Activated effector memory CD4-positive, alpha-beta T cell treated with Interleukin-2 at 50 U/mL for 16 hours (primary cell): ENCODE data around the gene MRM3.
"Not testable (repeated sequence)": the region's sequence is repeated elsewhere in the genome, so short reads cannot be mapped to it uniquely, and the experiment has no call there.

Source experiments
- DNase-seq: peaks from one replicate; pipeline ENCODE4 v3.0.0-alpha.2; 2020

Gene MRM3

GRCh38 chr17:755319-755961 is 26.7 kb upstream of the MRM3 start:
- DNase-seq: not testable (repeated sequence)

GRCh38 chr17:756010-756567 is 26.1 kb upstream of the MRM3 start:
- DNase-seq: not testable (repeated sequence)

DNA sequence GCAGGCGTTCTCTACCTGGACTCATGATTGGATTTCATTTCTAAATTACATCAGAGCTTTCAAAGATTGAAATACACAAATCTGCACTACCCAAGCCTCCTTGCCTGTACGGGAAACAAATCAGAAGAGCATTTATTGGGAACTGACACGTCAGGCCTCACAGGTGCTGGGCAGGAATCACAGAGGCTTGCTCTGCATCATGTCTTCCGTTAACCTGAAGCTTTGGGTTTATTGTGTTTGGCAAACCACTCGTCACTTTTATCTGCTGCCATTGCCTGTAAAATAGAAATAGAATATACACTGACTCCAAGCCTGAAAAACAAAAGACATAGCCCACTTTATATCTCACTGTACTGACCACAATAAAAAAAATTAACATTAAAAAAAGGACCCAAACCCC is 22.2 kb upstream of the MRM3 start:
- DNase-seq: no peak

GRCh38 chr17:760371-760770 is 21.8 kb upstream of the MRM3 start:
- no peak for DNase-seq

DNA sequence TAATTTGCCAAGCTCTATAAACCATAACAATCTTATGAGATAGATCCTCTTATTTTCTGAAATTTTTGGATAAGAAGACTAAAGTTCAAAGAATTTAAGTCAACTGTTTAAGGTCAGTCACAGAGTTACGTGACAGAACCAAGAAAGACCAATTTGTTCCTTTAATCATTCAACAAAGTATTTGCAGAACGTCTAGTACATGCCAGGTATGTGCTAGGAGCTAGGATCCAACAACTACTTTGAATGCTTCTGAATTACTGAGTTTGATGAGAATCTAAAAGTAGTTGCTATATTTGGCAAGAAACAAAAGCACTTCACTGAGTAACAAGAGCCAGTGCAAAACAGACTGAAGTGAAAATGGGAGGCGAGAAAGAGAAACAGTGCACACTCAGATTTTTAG is 15.1 kb upstream of the MRM3 start:
- no peak for DNase-seq

DNA sequence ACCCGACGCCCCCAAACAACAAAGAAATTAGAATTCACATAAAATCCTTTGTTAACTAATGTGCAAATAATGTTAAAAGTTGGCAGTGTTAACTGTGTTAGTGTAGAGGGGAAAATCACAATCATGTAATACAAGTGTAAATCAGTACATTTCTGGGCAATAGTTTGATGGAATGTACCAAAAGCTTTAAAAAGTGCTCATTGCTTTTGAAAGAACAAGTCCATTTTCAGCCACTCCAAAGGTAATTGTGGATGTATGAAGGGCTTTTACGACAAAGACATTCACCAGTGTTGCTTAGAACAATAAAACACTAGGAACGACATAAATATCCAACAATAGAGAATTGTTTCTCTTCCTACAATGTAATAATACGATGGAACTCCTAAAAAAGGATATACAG is 9.1 kb upstream of the MRM3 start:
- DNase-seq: no peak

DNA sequence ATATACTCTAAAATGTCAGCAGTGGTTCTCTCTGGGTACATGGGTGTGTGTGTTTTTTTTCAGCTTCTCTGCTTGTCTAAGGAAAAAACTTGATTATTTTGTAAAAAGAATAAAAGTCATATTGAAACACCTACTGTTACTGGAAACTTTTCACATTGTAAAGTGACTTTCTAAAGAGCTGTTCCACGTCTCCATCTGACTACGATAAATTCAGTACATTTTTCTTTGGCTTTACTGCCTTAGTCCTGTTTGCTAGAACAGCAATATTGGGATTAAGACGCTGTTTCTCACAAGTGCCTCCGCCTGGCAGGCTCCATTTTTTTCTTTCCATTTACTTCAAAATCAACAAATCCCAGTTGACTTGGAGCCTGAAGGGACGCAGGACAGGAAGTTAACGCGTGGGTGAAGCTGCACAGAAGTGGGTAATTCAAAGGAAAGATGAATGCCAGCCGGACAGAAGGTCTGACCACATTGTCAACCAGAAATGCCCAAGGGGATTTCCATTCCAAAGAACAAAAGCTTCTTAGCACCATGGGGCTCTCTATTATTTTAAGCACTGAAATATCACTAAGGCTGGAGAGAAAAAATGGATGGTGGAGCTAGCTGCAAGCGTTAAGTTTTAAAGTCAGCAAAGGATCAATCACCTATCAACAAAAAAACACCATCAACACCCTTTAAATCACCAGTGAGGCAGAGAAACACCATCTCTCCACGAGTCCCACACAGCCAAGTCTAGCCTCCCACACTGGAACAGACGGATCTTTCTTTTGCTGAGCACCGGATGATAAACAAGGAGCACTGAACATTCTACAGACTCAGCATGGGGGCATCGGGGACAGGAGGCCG is 8.5 kb upstream of the MRM3 start:
- no peak for DNase-seq

GRCh38 chr17:774313-774584 is 7.9 kb upstream of the MRM3 start:
- DNase-seq: no peak

DNA sequence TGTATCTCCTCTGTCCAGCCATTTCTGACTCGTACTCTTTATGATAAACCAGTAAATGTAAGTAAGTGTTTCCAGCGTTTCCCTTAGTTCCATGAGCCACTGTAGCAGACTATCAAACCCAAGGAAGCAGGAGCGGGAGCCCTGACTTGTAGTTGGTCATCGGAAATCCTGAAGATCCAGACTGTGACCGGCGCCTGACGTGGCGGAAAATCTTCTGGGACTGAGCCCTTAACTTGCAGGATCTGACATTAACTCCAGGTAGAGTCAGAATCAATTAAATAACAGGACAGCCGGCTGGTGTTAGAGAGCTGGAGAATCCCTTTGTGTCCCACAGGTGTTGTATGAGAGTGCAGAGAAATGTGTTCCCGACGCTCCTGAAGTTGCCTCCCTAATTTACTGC is 4.1 kb upstream of the MRM3 start:
- no peak for DNase-seq

GRCh38 chr17:784143-784542 is 2.0 kb downstream of the MRM3 start:
- DNase-seq: no peak

DNA sequence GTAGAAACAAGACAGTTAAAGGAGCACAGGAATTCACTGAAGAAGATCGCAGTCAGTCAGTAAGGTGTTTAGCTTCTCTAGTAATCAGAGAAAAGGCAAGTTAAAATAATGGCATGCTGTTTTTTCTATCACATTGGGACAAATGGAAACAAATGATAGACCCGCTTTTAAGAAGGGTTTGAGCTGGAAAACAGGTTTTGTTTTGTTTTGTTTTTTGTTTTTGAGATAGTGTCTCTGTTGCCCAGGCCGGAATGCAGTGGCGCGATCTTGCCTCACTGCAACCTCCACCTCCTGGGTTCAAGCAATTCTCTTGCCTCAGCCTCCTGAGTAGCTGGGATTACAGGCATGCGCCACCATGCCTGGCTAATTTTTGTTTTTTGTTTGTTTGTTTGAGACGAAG is 3.7 kb downstream of the MRM3 start:
- DNase-seq: not testable (repeated sequence)

DNA sequence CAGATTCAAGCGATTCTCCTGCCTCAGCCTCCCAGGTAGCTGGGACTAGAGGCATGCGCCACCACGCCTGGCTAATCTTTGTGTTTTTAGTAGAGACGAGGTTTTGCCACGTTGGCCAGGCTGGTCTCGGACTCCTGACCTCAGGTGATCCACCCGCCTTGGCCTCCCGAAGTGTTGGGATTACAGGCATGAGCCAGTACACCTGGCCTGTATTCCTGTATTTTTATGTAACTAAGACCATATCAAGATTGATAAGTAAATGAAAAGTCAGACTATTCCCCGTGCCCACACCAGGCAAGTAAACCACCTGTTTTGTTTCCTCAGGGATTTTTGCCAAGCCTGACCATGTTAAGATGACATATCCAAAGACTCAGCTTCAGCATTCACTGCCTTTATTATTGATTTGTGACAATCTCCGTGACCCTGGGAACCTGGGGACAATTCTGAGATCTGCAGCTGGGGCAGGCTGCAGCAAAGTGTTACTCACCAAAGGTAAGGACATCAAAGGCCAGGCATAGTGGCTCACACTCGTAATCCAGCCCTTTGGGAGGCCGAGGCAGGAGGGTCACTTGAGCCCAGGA is 5.6 kb downstream of the MRM3 start:
- no peak for DNase-seq

- no peak for DNase-seq
These were observed 6.4 kb downstream of the MRM3 start for GRCh38 chr17:788551-788950.

DNA sequence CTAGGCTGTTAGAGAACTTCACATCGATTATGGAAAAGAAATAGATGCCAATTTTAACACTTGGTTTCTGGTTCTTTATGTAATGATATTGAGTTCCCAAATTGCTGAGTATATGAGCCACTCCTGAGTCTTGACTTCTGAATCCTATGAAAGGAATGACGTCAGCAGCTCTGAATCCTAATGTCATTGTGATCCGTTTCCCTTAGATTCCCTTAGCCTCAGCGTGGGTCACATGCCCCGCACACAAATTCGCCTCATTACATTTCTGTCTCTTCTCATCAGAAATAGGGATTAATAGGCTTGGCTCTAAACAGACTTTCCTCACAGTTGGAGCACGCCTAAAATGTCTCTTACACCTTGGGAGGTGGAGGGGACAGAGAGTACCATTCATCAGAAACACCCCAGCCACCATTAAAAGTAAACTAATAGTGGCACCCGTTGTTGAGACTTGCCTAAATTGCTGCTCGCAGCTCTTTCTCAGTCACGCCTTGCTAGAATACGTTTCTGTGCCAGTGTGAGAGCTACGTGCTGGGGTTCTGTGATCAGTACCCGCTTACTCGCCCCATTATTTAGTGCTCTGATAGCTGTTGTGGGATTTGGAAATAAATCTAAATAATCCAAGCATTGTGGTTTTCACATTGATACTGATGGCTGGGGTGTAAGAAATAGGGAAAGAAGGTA is 7.1 kb downstream of the MRM3 start:
- no peak for DNase-seq

DNA sequence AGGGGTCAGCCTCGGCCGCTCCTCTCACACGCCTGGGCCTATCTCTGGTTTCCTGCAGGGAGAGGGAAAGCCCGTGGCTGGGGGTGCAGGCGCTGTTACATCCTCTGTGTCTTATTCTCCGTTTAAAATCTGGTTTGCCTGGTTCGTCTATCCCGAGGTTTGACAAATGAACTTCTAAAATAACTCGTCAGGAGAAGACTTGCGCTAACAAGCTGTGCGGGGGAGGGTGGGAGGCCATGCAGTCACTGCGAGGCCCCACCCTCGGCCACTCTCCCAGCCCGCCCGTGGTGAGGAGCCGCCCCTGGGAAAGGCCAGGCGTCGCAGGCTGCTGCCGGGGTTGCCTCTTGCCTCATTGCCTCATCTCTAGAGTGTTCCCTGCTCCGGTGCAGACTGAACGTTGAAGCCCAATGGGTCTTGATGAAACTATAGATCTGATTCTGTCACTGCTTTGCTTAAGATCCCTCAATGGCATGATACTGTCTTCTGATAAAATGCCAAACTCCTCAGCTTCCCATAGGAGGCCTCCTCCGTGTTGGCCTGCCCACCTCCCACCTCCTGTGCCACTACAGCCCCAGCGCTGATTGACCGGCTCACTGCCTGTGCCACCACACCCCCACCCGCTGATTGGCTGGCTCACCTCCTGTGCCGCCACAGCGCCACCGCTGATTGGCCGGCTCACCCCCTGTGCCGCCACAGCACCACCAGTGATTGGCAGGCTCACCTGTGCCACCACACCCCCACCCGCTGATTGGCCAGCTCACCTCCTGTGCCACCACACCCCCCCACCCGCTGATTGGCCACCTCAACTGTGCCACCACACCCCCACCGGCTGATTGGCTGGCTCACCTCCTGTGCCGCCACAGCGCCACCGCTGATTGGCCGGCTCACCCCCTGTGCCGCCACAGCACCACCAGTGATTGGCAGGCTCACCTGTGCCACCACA is 8.0 kb downstream of the MRM3 start:
- DNase-seq: not testable (repeated sequence)

GRCh38 chr17:790874-791247 is 8.7 kb downstream of the MRM3 start:
- not testable (repeated sequence) for DNase-seq

GRCh38 chr17:791829-792228 is 9.7 kb downstream of the MRM3 start:
- DNase-seq: no peak

GRCh38 chr17:792277-792676 is 10.1 kb downstream of the MRM3 start:
- no peak for DNase-seq

GRCh38 chr17:794876-795275 is 12.7 kb downstream of the MRM3 start:
- DNase-seq: peak; percentile 19

- DNase-seq: no peak
These were observed 13.1 kb downstream of the MRM3 start for GRCh38 chr17:795276-795675.

DNA sequence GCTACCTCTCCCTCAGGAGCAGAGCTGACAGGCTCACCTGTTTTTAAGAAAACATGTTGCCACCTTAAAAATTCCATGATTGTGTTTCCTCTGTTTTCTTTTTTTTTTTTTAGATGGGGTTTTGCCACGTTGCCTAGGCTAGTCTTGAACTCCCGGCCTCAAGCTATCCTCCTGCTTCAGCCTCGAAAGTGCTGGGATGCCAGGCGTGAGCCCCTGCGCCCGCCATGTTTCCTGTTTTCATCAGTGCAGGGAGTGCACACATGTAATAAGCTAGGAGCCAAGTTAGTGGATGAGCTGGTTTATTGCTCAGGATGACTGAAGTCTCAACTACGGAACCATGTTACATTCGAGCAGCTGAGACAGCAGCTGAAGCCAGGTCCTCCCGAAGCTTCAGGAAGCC is 13.6 kb downstream of the MRM3 start:
- DNase-seq: no peak

DNA sequence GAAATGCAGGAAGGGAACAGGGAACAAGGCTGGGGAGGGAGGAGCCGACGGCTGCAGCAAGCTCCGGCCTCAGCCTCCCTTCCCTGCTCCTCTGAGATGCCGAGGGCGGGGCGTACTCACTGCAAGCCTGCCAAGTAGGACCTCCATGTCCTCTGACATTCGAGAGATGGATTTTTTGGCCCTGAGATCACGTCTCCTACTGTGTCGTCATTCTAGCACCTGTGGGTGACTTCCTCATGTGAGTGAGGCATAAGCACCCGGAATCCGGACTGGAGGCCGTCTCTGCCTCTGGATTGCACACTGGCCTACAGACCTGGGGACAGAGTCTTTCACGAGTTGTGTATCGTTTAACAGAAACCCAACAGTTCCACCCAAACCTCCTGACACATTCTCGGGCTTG is 14.5 kb downstream of the MRM3 start:
- DNase-seq: no peak
